ENCODE results near the gene INTS15. TPM values are rescaled to one million over a fixed set of nuclear protein-coding genes. Genes with fewer than 3 reads are reported as not detected.

INTS15 gene
- total RNA-seq, 1 experiment from 2014 or later, result 46.8 TPM

DNA sequence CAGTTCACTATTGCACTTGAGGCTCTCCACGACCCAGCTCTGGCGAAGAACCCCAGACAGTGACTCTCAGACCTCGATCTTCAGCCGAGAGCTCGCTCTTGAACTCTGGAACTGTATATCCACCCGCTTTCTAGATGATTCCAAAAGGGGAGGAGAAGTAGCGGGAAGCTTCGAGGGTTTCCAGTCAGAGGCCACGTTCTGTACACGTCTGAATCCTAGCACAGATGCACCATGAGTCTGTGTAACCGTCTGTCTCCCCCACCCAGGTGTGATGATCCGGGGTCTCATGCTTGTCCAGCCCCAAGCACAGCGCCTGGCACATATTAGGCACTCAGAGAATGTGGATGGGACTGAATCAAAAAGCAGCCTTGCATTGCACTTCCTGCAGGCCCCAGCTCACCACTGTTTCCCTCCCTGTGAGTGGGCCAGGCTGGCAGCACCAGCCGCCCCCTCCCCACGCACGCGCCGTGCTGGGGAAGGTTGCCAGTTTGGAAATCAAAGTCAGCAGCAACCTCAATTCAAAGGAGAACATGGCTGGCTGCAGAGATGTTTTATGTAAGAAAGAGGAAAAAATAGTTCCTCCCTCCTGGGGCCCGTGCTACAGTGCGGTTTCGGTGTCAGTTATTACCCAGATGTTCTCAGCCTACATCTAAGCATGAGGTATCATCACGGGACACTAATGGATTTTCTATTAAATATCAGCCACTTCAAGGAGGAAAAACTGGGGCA, 44.3 kb upstream of the INTS15 start:
- H3K9me3 ChIP-seq (ENCODE audit: control insufficient read depth, insufficient read depth, low read depth, low read length), result no peaks in the 10 kb centered on the region
- TF ChIP-seq POLR2AphosphoS5 (IDR thresholded peaks at IDR 0.05; ENCODE audit: low read depth, low read length), result no peak
- TF ChIP-seq, protein P1, sequence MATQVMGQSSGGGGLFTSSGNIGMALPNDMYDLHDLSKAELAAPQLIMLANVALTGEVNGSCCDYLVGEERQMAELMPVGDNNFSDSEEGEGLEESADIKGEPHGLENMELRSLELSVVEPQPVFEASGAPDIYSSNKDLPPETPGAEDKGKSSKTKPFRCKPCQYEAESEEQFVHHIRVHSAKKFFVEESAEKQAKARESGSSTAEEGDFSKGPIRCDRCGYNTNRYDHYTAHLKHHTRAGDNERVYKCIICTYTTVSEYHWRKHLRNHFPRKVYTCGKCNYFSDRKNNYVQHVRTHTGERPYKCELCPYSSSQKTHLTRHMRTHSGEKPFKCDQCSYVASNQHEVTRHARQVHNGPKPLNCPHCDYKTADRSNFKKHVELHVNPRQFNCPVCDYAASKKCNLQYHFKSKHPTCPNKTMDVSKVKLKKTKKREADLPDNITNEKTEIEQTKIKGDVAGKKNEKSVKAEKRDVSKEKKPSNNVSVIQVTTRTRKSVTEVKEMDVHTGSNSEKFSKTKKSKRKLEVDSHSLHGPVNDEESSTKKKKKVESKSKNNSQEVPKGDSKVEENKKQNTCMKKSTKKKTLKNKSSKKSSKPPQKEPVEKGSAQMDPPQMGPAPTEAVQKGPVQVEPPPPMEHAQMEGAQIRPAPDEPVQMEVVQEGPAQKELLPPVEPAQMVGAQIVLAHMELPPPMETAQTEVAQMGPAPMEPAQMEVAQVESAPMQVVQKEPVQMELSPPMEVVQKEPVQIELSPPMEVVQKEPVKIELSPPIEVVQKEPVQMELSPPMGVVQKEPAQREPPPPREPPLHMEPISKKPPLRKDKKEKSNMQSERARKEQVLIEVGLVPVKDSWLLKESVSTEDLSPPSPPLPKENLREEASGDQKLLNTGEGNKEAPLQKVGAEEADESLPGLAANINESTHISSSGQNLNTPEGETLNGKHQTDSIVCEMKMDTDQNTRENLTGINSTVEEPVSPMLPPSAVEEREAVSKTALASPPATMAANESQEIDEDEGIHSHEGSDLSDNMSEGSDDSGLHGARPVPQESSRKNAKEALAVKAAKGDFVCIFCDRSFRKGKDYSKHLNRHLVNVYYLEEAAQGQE (IDR thresholded peaks at IDR 0.05; ENCODE audit: insufficient read depth in 1 of 2, low read depth in 2 of 2, low read length in 1 of 2), result no peak
- TF ChIP-seq, protein P2, sequence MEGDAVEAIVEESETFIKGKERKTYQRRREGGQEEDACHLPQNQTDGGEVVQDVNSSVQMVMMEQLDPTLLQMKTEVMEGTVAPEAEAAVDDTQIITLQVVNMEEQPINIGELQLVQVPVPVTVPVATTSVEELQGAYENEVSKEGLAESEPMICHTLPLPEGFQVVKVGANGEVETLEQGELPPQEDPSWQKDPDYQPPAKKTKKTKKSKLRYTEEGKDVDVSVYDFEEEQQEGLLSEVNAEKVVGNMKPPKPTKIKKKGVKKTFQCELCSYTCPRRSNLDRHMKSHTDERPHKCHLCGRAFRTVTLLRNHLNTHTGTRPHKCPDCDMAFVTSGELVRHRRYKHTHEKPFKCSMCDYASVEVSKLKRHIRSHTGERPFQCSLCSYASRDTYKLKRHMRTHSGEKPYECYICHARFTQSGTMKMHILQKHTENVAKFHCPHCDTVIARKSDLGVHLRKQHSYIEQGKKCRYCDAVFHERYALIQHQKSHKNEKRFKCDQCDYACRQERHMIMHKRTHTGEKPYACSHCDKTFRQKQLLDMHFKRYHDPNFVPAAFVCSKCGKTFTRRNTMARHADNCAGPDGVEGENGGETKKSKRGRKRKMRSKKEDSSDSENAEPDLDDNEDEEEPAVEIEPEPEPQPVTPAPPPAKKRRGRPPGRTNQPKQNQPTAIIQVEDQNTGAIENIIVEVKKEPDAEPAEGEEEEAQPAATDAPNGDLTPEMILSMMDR (IDR thresholded peaks at IDR 0.05), result no peak
- TF ChIP-seq SIN3A (IDR thresholded peaks at IDR 0.05; ENCODE audit: borderline replicate concordance, insufficient read depth, low read depth, low read length), result no peak
- TF ChIP-seq TCF7L2 (IDR thresholded peaks at IDR 0.05; ENCODE audit: low read depth, low read length), result no peak
- H3K27me3 ChIP-seq (ENCODE audit: control insufficient read depth, insufficient read depth, low read length), result no peaks in the 10 kb centered on the region
- no peak for ATAC-seq
- no peak overlapping the region for H3K4me3 ChIP-seq (ENCODE audit: low read depth in 2 of 2, low read length in 2 of 2)
- BruUV-seq (replicated peaks), result no TSS peak
- no peak overlapping the region for H3K27ac ChIP-seq (ENCODE audit: low read length)
- no peaks in the 10 kb centered on the region for H3K4me1 ChIP-seq (ENCODE audit: control insufficient read depth, insufficient read depth, low read length)
- ChIA-PET CTCF (no interaction called here), POLR2A (no interaction called here)
- H3K36me3 ChIP-seq (ENCODE audit: control insufficient read depth, insufficient read depth, low read length), result no peaks in the 10 kb centered on the region
- in situ Hi-C loops (cut with HindIII; ENCODE audit: low pct_unique_long_range_greater_than_20kb, low sequenced_read_pairs) (no loop called here), intact Hi-C loops (cut with micrococcal nuclease; ENCODE audit: unreplicated experiment) (no loop called here)
- DNase-seq (ENCODE audit: low read depth, low spot score), result no peak

DNA sequence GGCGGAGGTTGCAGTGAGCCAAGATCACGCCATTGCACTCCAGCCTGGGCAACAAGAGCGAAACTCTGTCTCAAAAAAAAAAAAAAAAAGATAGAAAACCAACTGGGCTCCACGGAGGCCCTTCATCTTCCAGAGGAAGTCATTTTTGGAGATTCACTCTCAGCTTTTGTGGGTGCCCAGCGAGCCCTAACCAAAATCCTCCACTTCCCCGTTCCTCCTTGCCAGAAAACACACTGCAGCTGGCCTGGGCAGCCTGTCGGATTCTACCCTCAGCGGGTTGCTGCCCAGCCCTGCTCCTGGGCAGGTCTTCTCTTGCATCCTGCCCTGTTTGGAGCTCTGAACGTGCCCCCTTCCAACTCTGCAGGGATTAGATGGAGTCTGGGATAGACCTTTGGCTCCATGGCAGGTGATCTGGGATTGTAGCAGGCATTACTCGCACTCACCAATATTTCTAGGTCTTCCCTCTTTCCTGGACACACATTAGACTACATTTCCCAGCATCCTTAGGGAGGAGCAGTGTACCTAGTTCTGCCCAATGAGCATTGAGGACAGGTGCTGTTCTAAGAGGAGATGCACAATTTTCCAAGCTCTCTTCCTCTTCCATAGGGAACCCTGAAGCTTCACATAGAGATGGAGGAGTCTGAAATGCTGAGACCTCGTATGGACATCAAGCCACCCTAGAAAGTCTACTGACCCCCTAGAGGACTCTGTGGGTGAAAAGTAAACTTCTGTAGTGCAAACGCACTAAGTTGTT, 43.1 kb upstream of the INTS15 start:
- TF ChIP-seq TCF7L2 (IDR thresholded peaks at IDR 0.05; ENCODE audit: low read depth, low read length) (no peak), POLR2AphosphoS5 (IDR thresholded peaks at IDR 0.05; ENCODE audit: low read depth, low read length) (no peak)
- TF ChIP-seq, protein P1 (IDR thresholded peaks at IDR 0.05; ENCODE audit: insufficient read depth in 1 of 2, low read depth in 2 of 2, low read length in 1 of 2), result no peak
- TF ChIP-seq, protein P2 (IDR thresholded peaks at IDR 0.05), result no peak
- in situ Hi-C loops (cut with HindIII; ENCODE audit: low pct_unique_long_range_greater_than_20kb, low sequenced_read_pairs), result no loop called here
- CTCF ChIA-PET, result no interaction called here
- Histone ChIP-seq H3K4me1 (ENCODE audit: control insufficient read depth, insufficient read depth, low read length) (no peaks in the 10 kb centered on the region), H3K36me3 (ENCODE audit: control insufficient read depth, insufficient read depth, low read length) (no peaks in the 10 kb centered on the region), H3K27me3 (ENCODE audit: control insufficient read depth, insufficient read depth, low read length) (no peaks in the 10 kb centered on the region), H3K9me3 (ENCODE audit: control insufficient read depth, insufficient read depth, low read depth, low read length) (no peaks in the 10 kb centered on the region), H3K27ac (ENCODE audit: low read length) (no peak overlapping the region), H3K4me3 (ENCODE audit: low read depth in 2 of 2, low read length in 2 of 2) (no peak overlapping the region)
- POLR2A ChIA-PET, result no interaction called here
- no peak for DNase-seq (ENCODE audit: low read depth, low spot score)
- BruUV-seq (replicated peaks), result no TSS peak
- intact Hi-C loops (cut with micrococcal nuclease; ENCODE audit: unreplicated experiment), result no loop called here
- ATAC-seq, result peak; percentile 70
